Kidney (tissue), 14 donors: ENCODE results near the gene NBEA. TPM values are rescaled to one million over a fixed set of nuclear protein-coding genes. Genes with fewer than 3 reads are reported as not detected.

Experiments
- DNase-seq, 5 donors: peaks; one replicate each; pipeline ENCODE4 v3.0.0-alpha.2; 2013 to 2020
- FAIRE-seq: peaks from 2 replicates; lab custom pipeline; 2012; peaks lifted over from hg19 to GRCh38; lab: Jason Lieb, UNC
- H3K27ac ChIP-seq, 2 donors: one replicate each; pipeline ENCODE4 v1.7.0; 2013; ENCODE audit warnings: low read depth in 2 of 2, low read length in 2 of 2, inconsistent platforms in 1 of 2
- H3K27me3 ChIP-seq: one replicate; pipeline ENCODE4 v1.7.1; 2013; ENCODE audit warnings: low read length, inconsistent platforms; ENCODE audit not compliant: control insufficient read depth, insufficient read depth
- H3K36me3 ChIP-seq, 3 donors: one replicate each; pipeline versions ENCODE4 v1.7.0 to v1.7.1; 2013; ENCODE audit warnings: low read length in 3 of 3, control low read depth in 1 of 3, inconsistent platforms in 1 of 3; ENCODE audit not compliant: insufficient read depth in 3 of 3, control insufficient read depth in 2 of 3
- H3K4me1 ChIP-seq, 3 donors: one replicate each; pipeline versions ENCODE4 v1.7.0 to v1.7.1; 2013; ENCODE audit warnings: low read length in 3 of 3, inconsistent platforms in 1 of 3, low read depth in 1 of 3; ENCODE audit not compliant: control insufficient read depth in 2 of 3, insufficient read depth in 2 of 3
- H3K4me3 ChIP-seq, 3 donors: one replicate each; pipeline versions ENCODE4 v1.7.0 to v1.8.1; 2013; ENCODE audit warnings: low read length in 3 of 3, control low read depth in 1 of 3, inconsistent platforms in 1 of 3
- H3K9ac ChIP-seq, 3 donors: one replicate each; pipeline versions ENCODE4 v1.7.0 to v1.7.1; 2013; ENCODE audit warnings: low read length in 3 of 3, control low read depth in 1 of 3, inconsistent platforms in 1 of 3
- H3K9me3 ChIP-seq, 3 donors: one replicate each; pipeline versions ENCODE4 v1.7.0 to v1.7.1; 2013; ENCODE audit warnings: low read length in 3 of 3, control low read depth in 1 of 3, inconsistent platforms in 1 of 3; ENCODE audit not compliant: control insufficient read depth in 2 of 3, insufficient read depth in 1 of 3
- CTCF ChIP-seq: IDR thresholded peaks from 3 replicates; pipeline ENCODE4 v1.5.1; 2012; ENCODE audit warnings: mild to moderate bottlenecking, moderate library complexity, borderline replicate concordance; ENCODE audit not compliant: insufficient read depth; ENCODE audit errors: extremely low read depth
- intact Hi-C: fragments of 100-400 bp; cut with DNase I; formaldehyde crosslinking; loops from one replicate; pipeline ENCODE4 v1.11.1; 2022
- polyA plus RNA-seq: library from polyadenylated mRNA; stranded (reverse); fragments of 350-450 nt; fragmentation: Illumina TruSeq; extraction: RNeasy Lipid Tissue Mini Kit (QIAGEN cat#74804); gene quantifications from one replicate; pipeline ENCODE4 v1.2.3, GENCODE V29; 2014; ENCODE audit warnings: low read depth, low replicate concordance; ENCODE audit not compliant: insufficient read depth
- total RNA-seq: library from RNA; stranded (reverse); fragmentation: NEBNext Ultra II Directional; extraction: Animal tissue kit (Norgen Biotek cat#: 25700); gene quantifications from one replicate; pipeline ENCODE4 v1.2.1, GENCODE V29; 2021
- donor health status: control.
- donor health status: control.
- donor health status: control.
- donor health status: control.
- donor health status: control.
- donor health status: DM: yes; HTN: yes; CAD: no.
- donor health status: Normal renal cell carcinoma (clear cell type).

The NBEA gene
- total and polyA plus RNA-seq, 2 donors from 2014 or later, result 4.7 to 14.6 TPM

GRCh38 chr13:35473206-35473775 is 531.2 kb downstream of the NBEA start:
- intact Hi-C loops, result no loop called here
- FAIRE-seq (no peak), DNase-seq (peak in 2 of 5 donors; percentile 2 to 39)
- no peak for TF ChIP-seq CTCF
- no peak overlapping the region for H3K27ac ChIP-seq
- no peak overlapping the region for H3K4me3 ChIP-seq
- H3K36me3 ChIP-seq, result no peaks in the 10 kb centered on the region
- H3K4me1 ChIP-seq, result peaks cover 0 to 4% (median 0%) of the 10 kb centered on the region in 3 donors
- H3K27me3 ChIP-seq, result peaks cover 80% of the 10 kb centered on the region
- peaks cover 0 to 6% (median 0%) of the 10 kb centered on the region in 3 donors for H3K9me3 ChIP-seq
- no peak overlapping the region for H3K9ac ChIP-seq

- intact Hi-C loops, result no loop called here
- H3K36me3 ChIP-seq, result no peaks in the 10 kb centered on the region
- H3K4me1 ChIP-seq, result peaks cover 0 to 4% (median 0%) of the 10 kb centered on the region in 3 donors
- peaks cover 85% of the 10 kb centered on the region for H3K27me3 ChIP-seq
- H3K4me3 ChIP-seq, result no peak overlapping the region
- H3K9ac ChIP-seq, result no peak overlapping the region
- TF ChIP-seq CTCF, result no peak
- no peak overlapping the region for H3K27ac ChIP-seq
- peaks cover 0 to 6% (median 0%) of the 10 kb centered on the region in 3 donors for H3K9me3 ChIP-seq
- peak in 2 of 5 donors; percentile 9 to 32 for DNase-seq
- no peak for FAIRE-seq
These were observed 531.7 kb downstream of the NBEA start for GRCh38 chr13:35473802-35474201.

- FAIRE-seq, result no peak
- Histone ChIP-seq H3K27ac (peak overlapping the region in 1 of 2 donors; percentile 9), H3K4me3 (peak overlapping the region in 2 of 3 donors; percentile 59 to 61), H3K9ac (no peak overlapping the region), H3K9me3 (peaks cover 0 to 6% (median 0%) of the 10 kb centered on the region in 3 donors), H3K4me1 (peaks cover 0 to 4% (median 0%) of the 10 kb centered on the region in 3 donors), H3K36me3 (no peaks in the 10 kb centered on the region), H3K27me3 (peaks cover 90% of the 10 kb centered on the region)
- no peak for TF ChIP-seq CTCF
- intact Hi-C loops, result no loop called here
- DNase-seq, result peak in 3 of 5 donors; percentile 54 to 67 (median 57)
These were observed 532.6 kb downstream of the NBEA start for GRCh38 chr13:35474496-35475211.
